Measurements from ENCODE around the gene TOR1A. TPM values are rescaled to one million over a fixed set of nuclear protein-coding genes. Genes with fewer than 3 reads are reported as not detected.

Gene TOR1A
- total RNA-seq, 4 donors from 2014 or later: 33.9 to 45.9 (median 38.2) TPM

GRCh38 chr9:129841071-129841470 lies 17.1 kb upstream of the TOR1A start:
- no peaks in the 10 kb centered on the region for H3K9me3 ChIP-seq
- no peaks in the 10 kb centered on the region for H3K27me3 ChIP-seq
- no peak overlapping the region for H3K27ac ChIP-seq
- peaks cover 0 to 31% of the 10 kb centered on the region in 2 donors for H3K36me3 ChIP-seq
- H3K4me3 ChIP-seq: no peak overlapping the region
- no peak for ATAC-seq
- TF ChIP-seq EP300 (IDR thresholded peaks at IDR 0.05): no peak
- TF ChIP-seq CTCF (IDR thresholded peaks at IDR 0.05): no peak
- no peak for TF ChIP-seq POLR2A (IDR thresholded peaks at IDR 0.05)
- no peak for TF ChIP-seq POLR2AphosphoS5 (IDR thresholded peaks at IDR 0.05)
- WGBS, 2 donors (ENCODE audit: low coverage in 1 of 2): 0 to 57% methylated on average over 1 to 4 of the region's 4 CpGs
- peaks cover 0 to 42% (median 13%) of the 10 kb centered on the region in 3 donors for H3K4me1 ChIP-seq

DNA sequence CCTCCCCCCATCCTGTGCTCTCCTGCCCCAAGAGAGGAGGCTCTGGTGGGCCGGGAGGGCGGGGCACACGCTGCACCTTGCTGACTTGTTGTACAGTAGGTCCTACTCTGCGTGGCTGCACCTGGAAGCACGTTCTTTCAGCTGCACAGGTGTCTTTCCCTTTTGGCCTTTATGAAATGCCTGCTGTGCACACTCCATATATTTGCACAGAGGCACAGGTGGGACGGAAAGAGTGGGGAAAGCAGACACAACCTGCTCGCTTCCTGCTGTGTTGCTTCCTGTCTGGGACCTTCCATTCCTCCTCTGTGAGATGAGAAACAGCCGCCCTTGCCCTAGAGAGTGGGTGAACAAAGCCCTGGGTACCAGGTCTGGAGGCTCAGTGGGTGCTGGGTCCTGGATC lies 16.1 kb upstream of the TOR1A start:
- Histone ChIP-seq H3K4me1 (peaks cover 0 to 46% (median 13%) of the 10 kb centered on the region in 3 donors), H3K9me3 (no peaks in the 10 kb centered on the region), H3K36me3 (peaks cover 0 to 31% of the 10 kb centered on the region in 2 donors), H3K27ac (peak overlapping the region in 1 of 4 donors; percentile 29), H3K4me3 (no peak overlapping the region), H3K27me3 (no peaks in the 10 kb centered on the region)
- TF ChIP-seq POLR2A (IDR thresholded peaks at IDR 0.05) (no peak), EP300 (IDR thresholded peaks at IDR 0.05) (no peak), CTCF (IDR thresholded peaks at IDR 0.05) (no peak), POLR2AphosphoS5 (IDR thresholded peaks at IDR 0.05) (no peak)
- ATAC-seq: no peak
- no CpG with 5 or more reads among the region's 8 CpGs for WGBS, 2 donors (ENCODE audit: low coverage in 1 of 2)

GRCh38 chr9:129839324-129840023 lies 15.5 kb upstream of the TOR1A start:
- Histone ChIP-seq H3K27me3 (no peaks in the 10 kb centered on the region), H3K9me3 (no peaks in the 10 kb centered on the region), H3K4me3 (no peak overlapping the region), H3K4me1 (peaks cover 0 to 48% (median 13%) of the 10 kb centered on the region in 3 donors), H3K27ac (peak overlapping the region in 1 of 4 donors; percentile 29), H3K36me3 (peaks cover 0 to 31% of the 10 kb centered on the region in 2 donors)
- ATAC-seq: no peak
- WGBS, 2 donors (ENCODE audit: low coverage in 1 of 2): 75% methylated on average over 8 of the region's 10 CpGs; no CpG with 5 or more reads in 1 of the 2 donors
- TF ChIP-seq EP300 (IDR thresholded peaks at IDR 0.05) (no peak), CTCF (IDR thresholded peaks at IDR 0.05) (no peak), POLR2A (IDR thresholded peaks at IDR 0.05) (no peak), POLR2AphosphoS5 (IDR thresholded peaks at IDR 0.05) (no peak)

GRCh38 chr9:129838707-129839259 lies 14.8 kb upstream of the TOR1A start:
- Histone ChIP-seq H3K9me3 (no peaks in the 10 kb centered on the region), H3K27ac (no peak overlapping the region), H3K27me3 (no peaks in the 10 kb centered on the region), H3K4me3 (no peak overlapping the region), H3K4me1 (peaks cover 0 to 55% (median 17%) of the 10 kb centered on the region in 3 donors), H3K36me3 (peaks cover 0 to 31% of the 10 kb centered on the region in 2 donors)
- ATAC-seq: no peak
- TF ChIP-seq POLR2AphosphoS5 (IDR thresholded peaks at IDR 0.05) (no peak), CTCF (IDR thresholded peaks at IDR 0.05) (no peak), EP300 (IDR thresholded peaks at IDR 0.05) (no peak), POLR2A (IDR thresholded peaks at IDR 0.05) (no peak)
- WGBS, 2 donors (ENCODE audit: low coverage in 1 of 2): 71 to 74% methylated on average over 8 to 9 of the region's 12 CpGs

Measured in gastroesophageal sphincter (tissue), 4 donors.